Psoas muscle (tissue), 8 donors: Measurements from ENCODE around the gene BRD7. TPM values are rescaled to one million over a fixed set of nuclear protein-coding genes. Genes with fewer than 3 reads are reported as not detected.

Source experiments
- ATAC-seq, 4 donors: fragments of 200-7000 bp; cut with Tn5 transposase; one replicate each; pipeline ENCODE4 v1.9.1; 2020; ENCODE audit warnings: moderate library complexity in 3 of 4, mild to moderate bottlenecking in 2 of 4
- DNase-seq, 2 donors: peaks; one replicate each; pipeline ENCODE4 v3.0.0-alpha.2; 2020
- H3K27ac ChIP-seq: fragments of 200-600 bp; one replicate; pipeline ENCODE4 v1.8.0; 2022
- H3K27me3 ChIP-seq, 3 donors: fragments of 200-600 bp in 1 of 3; one replicate each; pipeline versions ENCODE4 v1.6.1 to v1.8.0; 2013 to 2022; ENCODE audit warnings: low read length in 2 of 3, mild to moderate bottlenecking in 2 of 3, moderate library complexity in 1 of 3; ENCODE audit not compliant: insufficient read depth in 3 of 3
- H3K36me3 ChIP-seq, 2 donors: fragments of 200-600 bp in 1 of 2; one replicate each; pipeline versions ENCODE4 v1.6.1 to v1.8.0; 2013 to 2022; ENCODE audit warnings: low read depth in 1 of 2, mild to moderate bottlenecking in 1 of 2, moderate library complexity in 1 of 2; ENCODE audit not compliant: insufficient read depth in 1 of 2
- H3K4me1 ChIP-seq: fragments of 200-600 bp; one replicate; pipeline ENCODE4 v1.8.0; 2022
- H3K4me3 ChIP-seq: fragments of 200-600 bp; one replicate; pipeline ENCODE4 v1.8.0; 2022; ENCODE audit warnings: mild to moderate bottlenecking
- H3K9me3 ChIP-seq: fragments of 200-600 bp; one replicate; pipeline ENCODE4 v1.8.0; 2022
- CTCF ChIP-seq: fragments of 200-600 bp; IDR thresholded peaks from one replicate; pipeline ENCODE4 v1.8.0; 2022; ENCODE audit warnings: antibody characterized with exemption
- WGBS, 3 donors: extraction: QIAGEN DNeasy Blood & Tissue Kit; methylation state at CpG; one replicate each; pipeline versions ENCODE4 v1.1.6 to v1.1.7; 2013; 5-methylcytosine and 5-hydroxymethylcytosine counted together
- intact Hi-C, 2 donors: fragments of 100-400 bp; cut with DNase I; formaldehyde crosslinking; loops; one replicate each; pipeline versions ENCODE4 v1.11.0 to v1.14.2; 2022
- polyA plus RNA-seq, 3 donors: library from polyadenylated mRNA; stranded (reverse); fragments of 200-250 nt; gene quantifications; one replicate each; pipeline ENCODE4 v1.2.3, GENCODE V29; 2013
- total RNA-seq, 4 donors: library from RNA; stranded (reverse); fragmentation: NEBNext Ultra II Directional in 2 of 4; extraction: Animal tissue kit (Norgen Biotek cat#: 25700) in 2 of 4; gene quantifications; one replicate each; pipeline versions ENCODE4 v1.2.1 to v1.2.4, GENCODE V29; 2021 to 2023
- donor health status: healthy with polysubstance abuse.
- donor health status: DM: no; HTN: no; CAD: no; lungs with moderate emphysema.
- donor health status: Bipolar disorder and iron deficiency.
- donor health status: healthy.
- donor health status: DM: yes; HTN: yes; CAD: no.
- donor health status: DM: no; HTN: no; CAD: no.
- donor health status: DM: no; HTN: no; CAD: no.
- donor health status: DM: yes; HTN: yes; CAD: no.

Gene BRD7
- total and polyA plus RNA-seq, 7 donors = 32.4 to 77.1 (median 49.1) TPM

GRCh38 chr16:50269061-50269705 lies 99.6 kb downstream of the BRD7 start:
- Histone ChIP-seq H3K36me3 (no peaks in the 10 kb centered on the region), H3K4me3 (no peak overlapping the region), H3K4me1 (no peaks in the 10 kb centered on the region), H3K27ac (no peak overlapping the region), H3K27me3 (peaks cover 0 to 2% (median 0%) of the 10 kb centered on the region in 3 donors), H3K9me3 (no peaks in the 10 kb centered on the region)
- intact Hi-C loops = no loop called here
- no peak for TF ChIP-seq CTCF
- ATAC-seq (no peak), DNase-seq (peak in 1 of 2 donors; percentile 22)
- WGBS, 3 donors = 90 to 97% (median 93%) methylated on average over 13 of the region's 13 CpGs

GRCh38 chr16:50268352-50268751 lies 100.4 kb downstream of the BRD7 start:
- no peak for ATAC-seq
- intact Hi-C loops = no loop called here
- no peak for TF ChIP-seq CTCF
- Histone ChIP-seq H3K4me3 (no peak overlapping the region), H3K27ac (no peak overlapping the region), H3K27me3 (peaks cover 0 to 2% (median 0%) of the 10 kb centered on the region in 3 donors), H3K36me3 (no peaks in the 10 kb centered on the region), H3K4me1 (no peaks in the 10 kb centered on the region), H3K9me3 (no peaks in the 10 kb centered on the region)
- WGBS, 3 donors = 57 to 81% (median 57%) methylated on average over 5 of the region's 5 CpGs
- peak in 1 of 2 donors; percentile 34 for DNase-seq

- Histone ChIP-seq H3K4me3 (no peak overlapping the region), H3K9me3 (no peaks in the 10 kb centered on the region), H3K4me1 (no peaks in the 10 kb centered on the region), H3K36me3 (no peaks in the 10 kb centered on the region), H3K27ac (no peak overlapping the region), H3K27me3 (peaks cover 0 to 2% (median 0%) of the 10 kb centered on the region in 3 donors)
- DNase-seq (peak in 1 of 2 donors; percentile 44), ATAC-seq (no peak)
- intact Hi-C loops = no loop called here
- no peak for TF ChIP-seq CTCF
- 52 to 59% (median 58%) methylated on average over 3 of the region's 3 CpGs for WGBS, 3 donors
Measured at GRCh38 chr16:50267651-50268050, 101.1 kb downstream of the BRD7 start.

GRCh38 chr16:50267151-50267631 lies 101.6 kb downstream of the BRD7 start:
- intact Hi-C loops = no loop called here
- H3K9me3 ChIP-seq = no peaks in the 10 kb centered on the region
- no peaks in the 10 kb centered on the region for H3K36me3 ChIP-seq
- 45 to 77% (median 55%) methylated on average over 8 of the region's 8 CpGs for WGBS, 3 donors
- ATAC-seq (no peak), DNase-seq (peak in 1 of 2 donors; percentile 44)
- peak overlapping the region; percentile 23 for H3K27ac ChIP-seq
- no peaks in the 10 kb centered on the region for H3K4me1 ChIP-seq
- H3K27me3 ChIP-seq = peaks cover 0 to 2% (median 0%) of the 10 kb centered on the region in 3 donors
- peak overlapping the region; percentile 46 for H3K4me3 ChIP-seq
- TF ChIP-seq CTCF = no peak
